Adrenal gland (tissue), 12 donors: Measurements from ENCODE around the gene DPP9. TPM values are rescaled to one million over a fixed set of nuclear protein-coding genes. Genes with fewer than 3 reads are reported as not detected.

Experiments
- DNase-seq, 7 donors: peaks; one replicate each; pipeline ENCODE4 v3.0.0-alpha.2; 2019 to 2020
- H3K27ac ChIP-seq, 5 donors: fragments of 200-600 bp; sonication (generic) in 4 of 5; 1 replicate in 3 of 5; 2 replicates in 2 of 5; pipeline versions ENCODE4 v1.5.1 to v1.8.0; 2016 to 2020; ENCODE audit warnings: mild to moderate bottlenecking in 1 of 5
- H3K27me3 ChIP-seq: fragments of 200-600 bp; 2 replicates; pipeline ENCODE4 v1.8.0; 2021
- H3K36me3 ChIP-seq, 2 donors: fragments of 200-600 bp; replicated peaks in 1 of 2; 1 replicate in 1 of 2; 2 replicates in 1 of 2; pipeline versions ENCODE4 v1.5.1 to v1.8.0; 2018 to 2022
- H3K4me1 ChIP-seq, 2 donors: fragments of 200-600 bp; replicated peaks in 1 of 2; 1 replicate in 1 of 2; 2 replicates in 1 of 2; pipeline versions ENCODE4 v1.5.1 to v1.8.0; 2018 to 2021
- H3K4me3 ChIP-seq, 4 donors: fragments of 200-600 bp; sonication (generic) in 3 of 4; one replicate each; pipeline ENCODE4 v1.5.1; 2016 to 2018
- H3K9me3 ChIP-seq, 3 donors: fragments of 200-600 bp; sonication (generic) in 1 of 3; replicated peaks in 1 of 3; 1 replicate in 2 of 3; 2 replicates in 1 of 3; pipeline versions ENCODE4 v1.5.1 to v1.8.0; 2016 to 2021
- POLR2A ChIP-seq, 2 donors: fragments of 450-650 bp; IDR thresholded peaks; one replicate each; pipeline ENCODE4 v1.6.1; 2017; ENCODE audit warnings: antibody characterized with exemption in 2 of 2, mild to moderate bottlenecking in 2 of 2, moderate library complexity in 1 of 2
- WGBS, 4 donors: extraction: QIAGEN DNeasy Blood & Tissue Kit in 2 of 4; methylation state at CpG; one replicate each; pipeline versions ENCODE4 v1.1.5 to v1.1.7; 2013 to 2017; 5-methylcytosine and 5-hydroxymethylcytosine counted together
- intact Hi-C, 2 donors: fragments of 100-400 bp; cut with DNase I; formaldehyde crosslinking; loops; one replicate each; pipeline versions ENCODE4 v1.14.1 to v1.15.0; 2022 to 2023
- polyA plus RNA-seq, 3 donors: library from polyadenylated mRNA; stranded (reverse); fragments of 200-250 nt in 2 of 3; fragments of 350-450 nt in 1 of 3; fragmentation: Illumina TruSeq in 1 of 3; extraction: RNeasy Lipid Tissue Mini Kit (QIAGEN cat#74804) in 1 of 3; gene quantifications; one replicate each; pipeline ENCODE4 v1.2.3, GENCODE V29; 2013 to 2014
- total RNA-seq, 9 donors: library from RNA; depleted of rRNA in 4 of 9; stranded (reverse); fragments of >200 nt in 4 of 9; fragments of 120-200 nt in 1 of 9; fragmentation: NEBNext Ultra II Directional in 1 of 9; extraction: Animal tissue kit (Norgen Biotek cat#: 25700) in 1 of 9; gene quantifications; one replicate each; pipeline versions ENCODE4 v1.1.0 to v1.2.4, GENCODE V29; 2013 to 2023
- TF ChIP-seq, protein P1 (sequence below), 6 experiments: fragments of 450-650 bp in 4 of 6; fragments of 200-600 bp in 2 of 6; sonication (generic) in 1 of 6; IDR thresholded peaks; 1 replicate in 5 of 6; 2 replicates in 1 of 6; pipeline versions ENCODE4 v1.5.1 to v1.8.0; 2016 to 2021; ENCODE audit warnings: antibody characterized with exemption in 6 of 6, mild to moderate bottlenecking in 2 of 6, moderate library complexity in 1 of 6
- donor health status: healthy with polysubstance abuse.
- donor health status: Bipolar disorder and iron deficiency.
- donor health status: DM: yes; HTN: yes; CAD: no.
- donor health status: DM: no; HTN: no; CAD: no.
- donor health status: DM: no; HTN: no; CAD: no.
- donor health status: DM: yes; HTN: yes; CAD: no.

Gene DPP9
- total and polyA plus RNA-seq, 12 donors = 9.5 to 117 (median 46.9) TPM

DNA sequence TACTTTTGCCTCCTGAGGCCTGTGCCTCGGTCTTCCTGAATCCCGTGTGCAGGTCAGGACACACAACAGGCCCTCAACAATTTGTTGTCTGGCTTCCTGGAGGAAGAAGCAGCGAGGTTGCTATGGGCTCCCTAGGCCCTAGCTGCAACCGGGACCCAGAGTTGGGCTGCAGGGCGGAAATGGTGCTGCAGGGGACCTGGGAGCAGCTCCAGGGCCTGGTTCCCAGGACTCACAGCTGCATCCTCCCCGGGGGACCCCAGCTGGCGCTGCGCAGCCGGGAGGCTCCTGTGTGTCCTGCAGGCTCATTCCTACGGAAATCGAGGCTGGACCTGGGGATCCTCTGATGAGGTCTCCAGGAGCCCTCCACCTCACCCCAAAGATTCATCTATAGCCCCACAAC lies 85.3 kb downstream of the DPP9 start:
- peaks cover 10 to 30% of the 10 kb centered on the region in 2 donors for H3K4me1 ChIP-seq
- H3K9me3 ChIP-seq = no peaks in the 10 kb centered on the region
- TF ChIP-seq POLR2A (IDR thresholded peaks at IDR 0.05) = no peak
- TF ChIP-seq, protein P1, sequence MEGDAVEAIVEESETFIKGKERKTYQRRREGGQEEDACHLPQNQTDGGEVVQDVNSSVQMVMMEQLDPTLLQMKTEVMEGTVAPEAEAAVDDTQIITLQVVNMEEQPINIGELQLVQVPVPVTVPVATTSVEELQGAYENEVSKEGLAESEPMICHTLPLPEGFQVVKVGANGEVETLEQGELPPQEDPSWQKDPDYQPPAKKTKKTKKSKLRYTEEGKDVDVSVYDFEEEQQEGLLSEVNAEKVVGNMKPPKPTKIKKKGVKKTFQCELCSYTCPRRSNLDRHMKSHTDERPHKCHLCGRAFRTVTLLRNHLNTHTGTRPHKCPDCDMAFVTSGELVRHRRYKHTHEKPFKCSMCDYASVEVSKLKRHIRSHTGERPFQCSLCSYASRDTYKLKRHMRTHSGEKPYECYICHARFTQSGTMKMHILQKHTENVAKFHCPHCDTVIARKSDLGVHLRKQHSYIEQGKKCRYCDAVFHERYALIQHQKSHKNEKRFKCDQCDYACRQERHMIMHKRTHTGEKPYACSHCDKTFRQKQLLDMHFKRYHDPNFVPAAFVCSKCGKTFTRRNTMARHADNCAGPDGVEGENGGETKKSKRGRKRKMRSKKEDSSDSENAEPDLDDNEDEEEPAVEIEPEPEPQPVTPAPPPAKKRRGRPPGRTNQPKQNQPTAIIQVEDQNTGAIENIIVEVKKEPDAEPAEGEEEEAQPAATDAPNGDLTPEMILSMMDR (IDR thresholded peaks at IDR 0.05) = peak in 1 of 6 experiments; percentile 6
- peak in 3 of 7 donors; percentile 32 to 66 (median 42) for DNase-seq
- no peaks in the 10 kb centered on the region for H3K27me3 ChIP-seq
- WGBS, 4 donors = 65 to 78% (median 67%) methylated on average over 9 to 11 of the region's 11 CpGs
- no peaks in the 10 kb centered on the region for H3K36me3 ChIP-seq
- no peak overlapping the region for H3K4me3 ChIP-seq
- intact Hi-C loops = loop anchor here (5.0 kb wide), 2 partner anchors 61 to 81 kb away; partner anchors contain the start of gene SEMA6B (in 1 of the 2)
- peak overlapping the region in 2 of 5 donors; percentile 21 to 67 for H3K27ac ChIP-seq

DNA sequence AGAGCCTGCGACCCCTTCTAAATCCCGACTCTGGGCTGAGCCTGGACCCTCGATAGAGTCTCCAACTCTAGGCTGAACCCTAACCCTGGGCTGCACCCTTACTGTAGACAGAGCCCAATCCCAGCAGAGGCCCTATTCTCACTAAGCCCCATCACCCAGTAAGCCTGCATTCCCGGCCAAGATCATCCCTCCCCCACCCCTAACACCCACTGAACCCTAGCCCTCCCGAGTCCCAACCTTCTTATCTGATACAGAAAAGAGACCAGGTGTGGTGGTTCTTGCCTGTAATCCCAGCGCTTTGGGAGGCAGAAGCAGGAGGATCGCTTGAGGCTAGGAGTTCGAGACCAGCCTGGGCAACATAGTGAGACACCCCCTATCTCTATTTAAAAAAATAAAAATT lies 86.9 kb downstream of the DPP9 start:
- H3K36me3 ChIP-seq = no peaks in the 10 kb centered on the region
- no peak overlapping the region for H3K4me3 ChIP-seq
- H3K4me1 ChIP-seq = peaks cover 10 to 30% of the 10 kb centered on the region in 2 donors
- TF ChIP-seq, protein P1 (IDR thresholded peaks at IDR 0.05) = no peak
- TF ChIP-seq POLR2A (IDR thresholded peaks at IDR 0.05) = no peak
- WGBS, 4 donors = 49 to 63% (median 58%) methylated on average over 6 to 8 of the region's 8 CpGs
- no peaks in the 10 kb centered on the region for H3K9me3 ChIP-seq
- intact Hi-C loops = loop anchor here (5.0 kb wide), 2 partner anchors 59 to 79 kb away; partner anchors contain the start of gene SEMA6B (in 1 of the 2)
- no peak overlapping the region for H3K27ac ChIP-seq
- H3K27me3 ChIP-seq = no peaks in the 10 kb centered on the region
- no peak for DNase-seq

DNA sequence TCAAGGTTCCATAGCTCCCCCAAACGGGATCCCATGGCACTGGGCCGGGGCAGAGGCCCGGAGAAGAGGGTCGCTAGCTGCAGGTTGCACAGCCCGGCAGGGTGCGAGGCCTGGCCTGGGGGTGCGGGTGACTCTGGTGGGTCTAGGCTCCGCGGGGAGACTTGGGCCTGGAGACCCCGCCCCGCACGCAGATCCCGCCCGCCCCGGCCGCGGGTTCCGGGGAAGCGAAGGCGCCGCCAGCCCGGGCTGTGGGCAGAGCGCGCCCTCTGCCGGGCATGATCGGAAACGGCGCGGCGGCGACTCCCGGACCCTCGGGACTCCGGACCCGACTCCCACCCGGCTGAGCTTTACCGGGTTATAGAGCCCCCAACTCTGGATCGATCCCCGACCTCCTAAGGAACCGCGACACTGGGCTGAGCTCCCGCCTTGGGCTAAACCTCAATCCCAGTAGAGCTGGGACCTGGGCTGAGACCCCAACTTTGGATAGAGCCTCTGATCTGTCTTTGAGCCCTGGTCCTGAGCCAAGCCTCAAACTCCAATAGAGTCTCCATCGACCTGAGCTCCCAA lies 87.4 kb downstream of the DPP9 start:
- TF ChIP-seq, protein P1 (IDR thresholded peaks at IDR 0.05) = peak; percentile 65 to 96 (median 82)
- no peak for TF ChIP-seq POLR2A (IDR thresholded peaks at IDR 0.05)
- peak overlapping the region in 1 of 4 donors; percentile 49 for H3K4me3 ChIP-seq
- DNase-seq = peak in 6 of 7 donors; percentile 46 to 70 (median 60)
- H3K4me1 ChIP-seq = peaks cover 10 to 30% of the 10 kb centered on the region in 2 donors
- intact Hi-C loops = loop anchor here (5.0 kb wide), 2 partner anchors 59 to 79 kb away; partner anchors contain the start of gene SEMA6B (in 1 of the 2)
- H3K27ac ChIP-seq = no peak overlapping the region
- H3K27me3 ChIP-seq = no peaks in the 10 kb centered on the region
- no peaks in the 10 kb centered on the region for H3K36me3 ChIP-seq
- 0 to 1% (median 0%) methylated on average over 2 to 43 of the region's 43 CpGs for WGBS, 4 donors
- no peaks in the 10 kb centered on the region for H3K9me3 ChIP-seq

DNA sequence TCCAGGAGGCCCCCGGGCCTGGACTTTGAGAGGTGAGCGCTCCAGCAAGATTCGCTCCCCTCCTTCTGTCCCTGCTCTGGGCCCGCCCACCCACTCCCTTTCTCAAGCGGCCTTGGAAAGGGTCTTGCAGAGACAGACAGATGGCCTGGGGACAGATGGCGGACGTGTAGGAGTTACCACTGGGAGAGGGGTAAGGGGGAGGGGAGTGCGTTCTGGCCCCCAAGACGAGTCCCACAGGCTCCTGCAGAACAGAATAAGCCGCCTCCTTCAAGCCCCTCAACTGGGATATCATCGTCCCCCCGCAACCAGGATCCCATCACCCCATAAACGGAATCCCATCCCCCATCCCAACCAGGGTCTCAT lies 87.9 kb downstream of the DPP9 start:
- intact Hi-C loops = loop anchor here (5.0 kb wide), 2 partner anchors 58 to 78 kb away; partner anchors contain the start of gene SEMA6B (in 1 of the 2)
- H3K4me1 ChIP-seq = peaks cover 10 to 30% of the 10 kb centered on the region in 2 donors

More for the DNA sequence above, 87.9 kb downstream of the DPP9 start:
- DNase-seq = no peak
- 7 to 43% (median 24%) methylated on average over 9 to 13 of the region's 13 CpGs for WGBS, 4 donors
- no peaks in the 10 kb centered on the region for H3K36me3 ChIP-seq
- no peak overlapping the region for H3K27ac ChIP-seq
- peak overlapping the region in 1 of 4 donors; percentile 49 for H3K4me3 ChIP-seq
- TF ChIP-seq POLR2A (IDR thresholded peaks at IDR 0.05) = no peak
- H3K9me3 ChIP-seq = no peaks in the 10 kb centered on the region
- H3K27me3 ChIP-seq = no peaks in the 10 kb centered on the region
